ENCODE results near the gene TNS1.

TNS1 gene

GRCh38 chr2:217887841-217888701 lies 114.7 kb downstream of the TNS1 start:
- DNase-seq (ENCODE audit: extremely low spot score): no peak
- TF ChIP-seq NFRKB (IDR thresholded peaks at IDR 0.05) (no peak), SP1 (IDR thresholded peaks at IDR 0.05) (no peak), CTBP1 (IDR thresholded peaks at IDR 0.05; ENCODE audit: borderline replicate concordance) (no peak), ELF4 (IDR thresholded peaks at IDR 0.05) (no peak), SUZ12 (IDR thresholded peaks at IDR 0.05) (no peak), BHLHE40 (IDR thresholded peaks at IDR 0.05; ENCODE audit: borderline replicate concordance) (no peak)
- POLR2A ChIA-PET: no interaction called here
- CTCF ChIA-PET: interaction anchor here (0.6 to 2.8 kb wide), 5 partner anchors 91 to 106 kb away, joined by 3 to 17 read pairs (median 4); no protein-coding TSS in a partner anchor

DNA sequence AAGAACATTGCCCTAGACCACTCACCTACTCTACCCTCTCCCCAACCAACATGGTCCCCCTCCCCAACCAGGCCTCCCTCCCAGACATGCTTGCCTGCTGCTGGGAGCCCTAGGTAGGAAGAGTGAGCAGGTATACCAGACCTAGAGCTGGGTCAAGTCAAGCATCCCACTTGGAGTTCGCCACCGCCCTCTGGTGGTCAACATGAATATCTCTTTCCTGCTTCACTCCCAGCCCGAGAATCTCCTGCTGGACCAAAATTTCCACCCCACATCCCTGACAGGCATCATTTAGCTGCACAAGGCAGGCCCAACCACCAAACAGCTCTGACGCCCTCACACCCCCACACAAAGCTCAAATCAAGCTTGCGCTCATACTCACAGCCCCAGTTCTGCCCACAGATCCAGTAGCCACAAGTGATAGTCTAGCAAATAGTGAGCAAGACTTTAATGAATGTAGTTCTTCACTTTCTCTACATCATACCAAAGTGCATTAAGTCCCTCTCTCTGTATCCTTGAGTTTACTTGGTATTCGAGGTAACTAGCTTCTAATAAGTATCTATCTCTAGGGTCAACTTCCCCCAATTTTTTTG lies 116.0 kb downstream of the TNS1 start:
- peak; percentile 80 for DNase-seq (ENCODE audit: extremely low spot score)
- ChIA-PET CTCF (interaction anchor here (0.8 to 2.8 kb wide), 11 partner anchors 9 to 107 kb away, joined by 3 to 17 read pairs (median 5); no protein-coding TSS in a partner anchor), POLR2A (no interaction called here)
- no peak for TF ChIP-seq ARNT (IDR thresholded peaks at IDR 0.05)
- TF ChIP-seq BHLHE40 (IDR thresholded peaks at IDR 0.05; ENCODE audit: borderline replicate concordance): no peak
- no peak for TF ChIP-seq NFRKB (IDR thresholded peaks at IDR 0.05)
- no peak for TF ChIP-seq CTBP1 (IDR thresholded peaks at IDR 0.05; ENCODE audit: borderline replicate concordance)
- TF ChIP-seq HDGF (IDR thresholded peaks at IDR 0.05; ENCODE audit: borderline replicate concordance): no peak
- no peak for TF ChIP-seq ELF4 (IDR thresholded peaks at IDR 0.05)
- TF ChIP-seq L3MBTL2 (conservative IDR thresholded peaks at IDR 0.05): no peak
- no peak for TF ChIP-seq FOXM1 (IDR thresholded peaks at IDR 0.05; ENCODE audit: borderline replicate concordance)
- no peak for TF ChIP-seq LEF1 (IDR thresholded peaks at IDR 0.05; ENCODE audit: borderline replicate concordance)

- TF ChIP-seq L3MBTL2 (conservative IDR thresholded peaks at IDR 0.05): no peak
- TF ChIP-seq BHLHE40 (IDR thresholded peaks at IDR 0.05; ENCODE audit: borderline replicate concordance): no peak
- no peak for TF ChIP-seq NFRKB (IDR thresholded peaks at IDR 0.05)
- no peak for TF ChIP-seq TARDBP (IDR thresholded peaks at IDR 0.05)
- no peak for TF ChIP-seq SP1 (IDR thresholded peaks at IDR 0.05)
- no peak for TF ChIP-seq SUZ12 (IDR thresholded peaks at IDR 0.05)
- TF ChIP-seq LEF1 (IDR thresholded peaks at IDR 0.05; ENCODE audit: borderline replicate concordance): no peak
- TF ChIP-seq HDGF (IDR thresholded peaks at IDR 0.05; ENCODE audit: borderline replicate concordance): no peak
- no peak for TF ChIP-seq ARNT (IDR thresholded peaks at IDR 0.05)
- no peak for TF ChIP-seq CTBP1 (IDR thresholded peaks at IDR 0.05; ENCODE audit: borderline replicate concordance)
- no peak for TF ChIP-seq FOXM1 (IDR thresholded peaks at IDR 0.05; ENCODE audit: borderline replicate concordance)
- no peak for TF ChIP-seq PKNOX1 (IDR thresholded peaks at IDR 0.05)
- no peak for TF ChIP-seq ZNF384 (IDR thresholded peaks at IDR 0.05)
- ChIA-PET CTCF (interaction anchor here (1.1 to 2.8 kb wide), 8 partner anchors 8 to 108 kb away, joined by 3 to 17 read pairs (median 7); no protein-coding TSS in a partner anchor), POLR2A (no interaction called here)
- no peak for DNase-seq (ENCODE audit: extremely low spot score)
Measured at GRCh38 chr2:217886091-217886490, 116.7 kb downstream of the TNS1 start.

DNA sequence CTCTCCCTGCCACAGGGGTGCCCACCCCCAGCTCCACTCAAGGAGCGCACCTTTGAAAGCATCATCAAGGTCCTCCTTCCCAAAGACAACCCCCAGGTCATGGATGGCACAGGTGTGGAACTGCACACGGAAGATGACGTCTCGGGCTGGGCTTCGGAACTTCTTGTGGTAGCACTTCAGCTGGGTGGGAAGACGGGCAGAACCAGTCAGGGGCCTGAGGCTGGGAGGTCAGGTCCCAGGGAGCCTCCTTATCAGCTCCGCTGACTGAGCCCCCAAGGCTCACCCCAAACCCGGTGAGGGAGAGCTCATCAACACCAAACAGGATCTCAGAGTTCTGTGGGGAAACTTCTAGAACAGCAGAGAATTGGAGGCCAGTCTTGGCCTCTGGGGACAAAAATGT lies 117.8 kb downstream of the TNS1 start:
- ChIA-PET CTCF (interaction anchor here (0.9 to 2.4 kb wide), 4 partner anchors 95 to 109 kb away, joined by 3 to 17 read pairs (median 4); no protein-coding TSS in a partner anchor), POLR2A (no interaction called here)
- no peak for DNase-seq (ENCODE audit: extremely low spot score)
- TF ChIP-seq ARNT (IDR thresholded peaks at IDR 0.05) (no peak), NFRKB (IDR thresholded peaks at IDR 0.05) (no peak), FOXM1 (IDR thresholded peaks at IDR 0.05; ENCODE audit: borderline replicate concordance) (no peak), SUZ12 (IDR thresholded peaks at IDR 0.05) (no peak)

- TF ChIP-seq TARDBP (IDR thresholded peaks at IDR 0.05): no peak
- no peak for TF ChIP-seq ARNT (IDR thresholded peaks at IDR 0.05)
- ChIA-PET POLR2A (no interaction called here), CTCF (interaction anchor here (0.7 to 1.2 kb wide), 2 partner anchors 68 to 95 kb away, joined by 3 to 4 read pairs; no protein-coding TSS in a partner anchor)
- DNase-seq (ENCODE audit: extremely low spot score): no peak
Measured at GRCh38 chr2:217880891-217881290, 121.9 kb downstream of the TNS1 start.

GRCh38 chr2:217880287-217880889 lies 122.4 kb downstream of the TNS1 start:
- CTCF ChIA-PET: interaction anchor here (0.7 to 1.0 kb wide), 2 partner anchors 22 to 68 kb away, joined by 3 read pairs; no protein-coding TSS in a partner anchor
- no peak for TF ChIP-seq FOXA1 (IDR thresholded peaks at IDR 0.05)
- no peak for TF ChIP-seq FOXK2 (IDR thresholded peaks at IDR 0.05)
- no peak for TF ChIP-seq L3MBTL2 (conservative IDR thresholded peaks at IDR 0.05)
- no peak for TF ChIP-seq SP1 (IDR thresholded peaks at IDR 0.05)
- TF ChIP-seq BHLHE40 (IDR thresholded peaks at IDR 0.05; ENCODE audit: borderline replicate concordance): no peak
- no peak for TF ChIP-seq ELF4 (IDR thresholded peaks at IDR 0.05)
- no peak for TF ChIP-seq ZNF384 (IDR thresholded peaks at IDR 0.05)
- no peak for TF ChIP-seq ARNT (IDR thresholded peaks at IDR 0.05)
- no peak for TF ChIP-seq PKNOX1 (IDR thresholded peaks at IDR 0.05)
- no peak for TF ChIP-seq CTBP1 (IDR thresholded peaks at IDR 0.05; ENCODE audit: borderline replicate concordance)
- no peak for TF ChIP-seq TARDBP (IDR thresholded peaks at IDR 0.05)
- POLR2A ChIA-PET: no interaction called here
- DNase-seq (ENCODE audit: extremely low spot score): no peak

Measured in HEK293T (cell line).